GM12878 (cell line): ENCODE data around the gene NR1I3. TPM values are rescaled to one million over a fixed set of nuclear protein-coding genes. Genes with fewer than 3 reads are reported as not detected.

Experiments used
- ATAC-seq: fragments of 200-7000 bp; cut with Tn5 transposase; 3 replicates; pipeline ENCODE4 v1.9.1; 2020; ENCODE audit warnings: mild to moderate bottlenecking, moderate library complexity
- BruUV-seq: library from RNA; stranded (reverse); fragments of 400-500 nt; replicated peaks from 2 replicates; lab custom pipeline; 2021; lab: Mats Ljungman, UMichigan
- CTCF ChIA-PET: fragments of 300-600 bp; sonication (Branson Sonifier 250); formaldehyde crosslinking; extraction: SDS; loops from one replicate; lab custom pipeline; 2021; ENCODE audit warnings: inconsistent platforms; lab: Yijun Ruan, JAX
- POLR2A ChIA-PET: fragments of 350-600 bp; formaldehyde crosslinking; extraction: SDS; loops from one replicate; lab custom pipeline; 2021; ENCODE audit warnings: inconsistent platforms; lab: Charles Lee
- RAD21 ChIA-PET: fragments of 300-600 bp; sonication (Branson Sonifier 250); formaldehyde crosslinking; loops from one replicate; lab custom pipeline; 2023; ENCODE audit warnings: antibody characterized with exemption; ENCODE audit not compliant: unreplicated experiment; lab: Charles Lee
- SMC1A ChIA-PET: fragments of 300-600 bp; sonication (Branson Sonifier 250); formaldehyde crosslinking; loops from one replicate; lab custom pipeline; 2023; ENCODE audit not compliant: unreplicated experiment, uncharacterized antibody; lab: Charles Lee
- DNase-seq: peaks from one replicate; pipeline ENCODE4 v3.0.0-alpha.2; 2011; ENCODE audit warnings: low read depth, low spot score
- FAIRE-seq: peaks from 3 replicates; lab custom pipeline; 2011; peaks lifted over from hg19 to GRCh38; lab: Jason Lieb, UNC
- H2AFZ ChIP-seq: 2 replicates; pipeline ENCODE4 v1.6.0; 2011; ENCODE audit warnings: low read depth, low read length, control low read depth; ENCODE audit not compliant: control insufficient read depth
- H3K27ac ChIP-seq: 2 replicates; pipeline ENCODE4 v1.5.1; 2011; ENCODE audit warnings: control low read depth; ENCODE audit not compliant: control insufficient read depth, insufficient read depth
- H3K27me3 ChIP-seq, 2 experiments: replicated peaks in 1 of 2; 2 replicates each; pipeline versions ENCODE4 v1.6.0 to v1.6.1; 2011; ENCODE audit warnings: low read length in 1 of 2; ENCODE audit not compliant: control insufficient read depth in 2 of 2, insufficient read depth in 2 of 2
- H3K36me3 ChIP-seq, 2 experiments: 2 replicates each; pipeline ENCODE4 v1.5.1; 2011; ENCODE audit warnings: low read length in 1 of 2; ENCODE audit not compliant: control insufficient read depth in 2 of 2, insufficient read depth in 2 of 2
- H3K4me1 ChIP-seq: 2 replicates; pipeline ENCODE4 v1.6.1; 2011; ENCODE audit warnings: mild to moderate bottlenecking, low read length, moderate library complexity, mixed read lengths; ENCODE audit not compliant: control insufficient read depth, insufficient read depth
- H3K4me2 ChIP-seq: 2 replicates; pipeline ENCODE4 v1.6.0; 2011; ENCODE audit warnings: control low read depth; ENCODE audit not compliant: control insufficient read depth, insufficient read depth
- H3K4me3 ChIP-seq: fragments of 200-600 bp; sonication (generic); 2 replicates; pipeline ENCODE4 v1.5.1; 2016
- H3K79me2 ChIP-seq: 2 replicates; pipeline ENCODE4 v1.6.0; 2011; ENCODE audit warnings: low read length; ENCODE audit not compliant: control insufficient read depth, insufficient read depth
- H3K9ac ChIP-seq: 2 replicates; pipeline ENCODE4 v1.8.0; 2011; ENCODE audit warnings: low read length, control low read depth, mixed read lengths; ENCODE audit not compliant: control insufficient read depth, insufficient read depth
- H3K9me3 ChIP-seq: replicated peaks from 3 replicates; pipeline ENCODE4 v1.5.1; 2011; ENCODE audit warnings: mild to moderate bottlenecking, low read length; ENCODE audit not compliant: control insufficient read depth, insufficient read depth
- H4K20me1 ChIP-seq: 2 replicates; pipeline ENCODE4 v1.6.0; 2011; ENCODE audit not compliant: control insufficient read depth, insufficient read depth
- ATF3 ChIP-seq: IDR thresholded peaks from 2 replicates; pipeline ENCODE4 v1.6.1; 2011; ENCODE audit warnings: low read depth, mild to moderate bottlenecking, low read length, moderate library complexity, borderline replicate concordance; ENCODE audit errors: extremely low read depth
- BACH1 ChIP-seq: fragments of 450-650 bp; IDR thresholded peaks from 2 replicates; pipeline ENCODE4 v1.6.1; 2017; ENCODE audit warnings: mild to moderate bottlenecking, borderline replicate concordance
- BCL3 ChIP-seq: IDR thresholded peaks from 2 replicates; pipeline ENCODE4 v1.6.1; 2011; ENCODE audit warnings: borderline replicate concordance, low read depth, mild to moderate bottlenecking, moderate library complexity, low read length; ENCODE audit not compliant: insufficient read depth, poor library complexity, severe bottlenecking
- CBFB ChIP-seq: IDR thresholded peaks from 2 replicates; pipeline ENCODE4 v1.6.1; 2016; ENCODE audit warnings: antibody characterized with exemption, low read depth
- CHD2 ChIP-seq: IDR thresholded peaks from 2 replicates; pipeline ENCODE4 v1.6.1; 2011; ENCODE audit warnings: low read depth, low read length, improper control_type of control experiment, borderline replicate concordance
- CHD4 ChIP-seq: fragments of 200-600 bp; sonication (generic); IDR thresholded peaks from 2 replicates; pipeline ENCODE4 v1.6.1; 2016; ENCODE audit warnings: mild to moderate bottlenecking
- CREM ChIP-seq: IDR thresholded peaks from 2 replicates; pipeline ENCODE4 v1.6.1; 2014; ENCODE audit warnings: antibody characterized with exemption, low read depth
- HDAC6 ChIP-seq: fragments of 200-600 bp; sonication (generic); IDR thresholded peaks from one replicate; pipeline ENCODE4 v1.8.0; 2017; ENCODE audit warnings: antibody characterized with exemption; ENCODE audit not compliant: unreplicated experiment
- IKZF2 ChIP-seq, 2 experiments: fragments of 450-650 bp; IDR thresholded peaks; 2 replicates each; pipeline ENCODE4 v1.6.1; 2017; ENCODE audit warnings: mild to moderate bottlenecking in 2 of 2, moderate library complexity in 2 of 2
- PAX8 ChIP-seq: fragments of 450-650 bp; IDR thresholded peaks from 2 replicates; pipeline ENCODE4 v1.6.1; 2017; ENCODE audit warnings: mild to moderate bottlenecking, moderate library complexity
- POLR2AphosphoS2 ChIP-seq: IDR thresholded peaks from 2 replicates; pipeline ENCODE4 v1.6.1; 2011; ENCODE audit warnings: low read depth, mild to moderate bottlenecking, low read length, improper control_type of control experiment, moderate library complexity
- RAD21 ChIP-seq: IDR thresholded peaks from 2 replicates; pipeline ENCODE4 v1.6.1; 2011; ENCODE audit warnings: mild to moderate bottlenecking, low read depth, low read length, moderate library complexity; ENCODE audit not compliant: insufficient read depth
- SKIL ChIP-seq: fragments of 450-650 bp; IDR thresholded peaks from 2 replicates; pipeline ENCODE4 v1.6.1; 2017; ENCODE audit warnings: mild to moderate bottlenecking, low read depth, inconsistent platforms; ENCODE audit not compliant: poor library complexity, severe bottlenecking
- YY1 ChIP-seq: IDR thresholded peaks from 2 replicates; pipeline ENCODE4 v1.6.1; 2011; ENCODE audit warnings: low read depth, mild to moderate bottlenecking, low read length
- ZNF207 ChIP-seq: fragments of 450-650 bp; IDR thresholded peaks from 2 replicates; pipeline ENCODE4 v1.6.1; 2014; ENCODE audit warnings: antibody characterized with exemption, mild to moderate bottlenecking, borderline replicate concordance
- WGBS: methylation state at CpG from one replicate; pipeline ENCODE4 v1.1.6; 2016; ENCODE audit warnings: low lambda C conversion rate; ENCODE audit not compliant: insufficient replicate concordance, insufficient coverage; ENCODE audit errors: missing lambda C conversion rate; 5-methylcytosine and 5-hydroxymethylcytosine counted together
- in situ Hi-C: fragments of 300-500 bp; cut with MboI; formaldehyde crosslinking; loops from 9 replicates; pipeline ENCODE4 v1.14.3; 2018; ENCODE audit warnings: mixed read lengths
- intact Hi-C: fragments of 100-400 bp; cut with micrococcal nuclease; formaldehyde crosslinking; loops from one replicate; pipeline ENCODE4 v1.14.2; 2022; ENCODE audit not compliant: unreplicated experiment
- polyA plus RNA-seq, 11 experiments: library from polyadenylated mRNA; depleted of rRNA in 4 of 11; unstranded in 6 of 11; stranded (reverse) in 5 of 11; fragments of >200 nt; fragmentation: Nextera tagmentation in 4 of 11; fragmentation: Illumina TruSeq in 1 of 11; extraction: Ambion mirVana in 4 of 11; extraction: Trizol in 1 of 11; gene quantifications; 1 replicate in 1 of 11; 2 replicates in 10 of 11; pipeline versions ENCODE4 v1.2.1 to v1.2.3, GENCODE V29; 2011 to 2016; ENCODE audit warnings: inconsistent platforms in 2 of 11, missing spikeins in 2 of 11, low read depth in 1 of 11
- total RNA-seq, 4 experiments: library from RNA; depleted of rRNA in 3 of 4; stranded (reverse); fragments of >200 nt in 3 of 4; fragmentation: Illumina TruSeq in 1 of 4; extraction: Trizol in 1 of 4; gene quantifications; 2 replicates each; pipeline versions ENCODE4 v1.2.1 to v1.2.3, GENCODE V29; 2013 to 2021
- TF ChIP-seq, protein P1 (sequence below): fragments of 450-650 bp; IDR thresholded peaks from 2 replicates; pipeline ENCODE4 v1.6.1; 2018; ENCODE audit warnings: mild to moderate bottlenecking, low read depth, moderate library complexity; ENCODE audit not compliant: partially characterized antibody

Gene NR1I3
- total and polyA plus RNA-seq, 10 of the 15 experiments (the other 5 are each of a cell fraction or from before 2014, with no cell fraction given) = 0.13 to 0.52 (median 0.24) TPM; not detected in 7

GRCh38 chr1:161209790-161210409 is 28.1 kb downstream of the NR1I3 start:
- no peak for DNase-seq
- peak; percentile 78 for FAIRE-seq
- no peaks in the 10 kb centered on the region for H4K20me1 ChIP-seq
- H3K79me2 ChIP-seq = no peaks in the 10 kb centered on the region; the same call in 1 of the 2 replicates
- WGBS = 64% methylated on average over 11 of the region's 11 CpGs
- H3K4me2 ChIP-seq = no peak overlapping the region
- intact Hi-C loops = loop anchor here (5.0 kb wide), 2 partner anchors 82 to 172 kb away; no protein-coding TSS in a partner anchor
- in situ Hi-C loops = no loop called here
- H3K4me1 ChIP-seq = no peaks in the 10 kb centered on the region
- RAD21 ChIA-PET = interaction anchor here (1.0 to 4.6 kb wide), 4 partner anchors 10 to 81 kb away, joined by 4 to 33 read pairs (median 6); partner anchors contain the start of gene TOMM40L
- H3K27me3 ChIP-seq = no peaks in the 10 kb centered on the region
- peak; percentile 99 for ATAC-seq
- peaks cover 12 to 41% of the 10 kb centered on the region in 2 experiments for H3K36me3 ChIP-seq
- H3K4me3 ChIP-seq = no peak overlapping the region
- SMC1A ChIA-PET = interaction anchor here (1.0 to 4.4 kb wide), 9 partner anchors 11 to 172 kb away, joined by 3 to 53 read pairs (median 5); partner anchors contain the start of genes APOA2 and TOMM40L
- no peak overlapping the region for H3K9ac ChIP-seq
- POLR2A ChIA-PET = interaction anchor here (1.0 kb wide), 1 partner anchor 24 kb away, joined by 3 read pairs; no protein-coding TSS in a partner anchor
- H3K9me3 ChIP-seq = no peaks in the 10 kb centered on the region
- no peak overlapping the region for H2AFZ ChIP-seq
- no peak overlapping the region for H3K27ac ChIP-seq
- BruUV-seq = TSS peak; percentile 32
- CTCF ChIA-PET = interaction anchor here (0.6 to 13.6 kb wide), 14 partner anchors 8 to 172 kb away, joined by 3 to 385 read pairs (median 17); partner anchors contain the start of genes APOA2, FCER1G, NDUFS2 and TOMM40L
- TF ChIP-seq YY1 (peak; percentile 78), CHD4 (no peak), CREM (no peak), IKZF2 (IDR thresholded peaks at IDR 0.05) (no peak; a peak in 1 of 4 replicates), POLR2AphosphoS2 (no peak), PAX8 (no peak), BCL3 (no peak), ZNF207 (0 out of 2 replicates have a peak, but pooled peaks have one; percentile 20), CBFB (no peak), ATF3 (peak; percentile 0; the same call in 1 of the 2 replicates), CHD2 (peak; percentile 83), BACH1 (0 out of 2 replicates have a peak, but pooled peaks have one; percentile 19), RAD21 (peak; percentile 93), SKIL (no peak), HDAC6 (no peak)
- TF ChIP-seq, protein P1, sequence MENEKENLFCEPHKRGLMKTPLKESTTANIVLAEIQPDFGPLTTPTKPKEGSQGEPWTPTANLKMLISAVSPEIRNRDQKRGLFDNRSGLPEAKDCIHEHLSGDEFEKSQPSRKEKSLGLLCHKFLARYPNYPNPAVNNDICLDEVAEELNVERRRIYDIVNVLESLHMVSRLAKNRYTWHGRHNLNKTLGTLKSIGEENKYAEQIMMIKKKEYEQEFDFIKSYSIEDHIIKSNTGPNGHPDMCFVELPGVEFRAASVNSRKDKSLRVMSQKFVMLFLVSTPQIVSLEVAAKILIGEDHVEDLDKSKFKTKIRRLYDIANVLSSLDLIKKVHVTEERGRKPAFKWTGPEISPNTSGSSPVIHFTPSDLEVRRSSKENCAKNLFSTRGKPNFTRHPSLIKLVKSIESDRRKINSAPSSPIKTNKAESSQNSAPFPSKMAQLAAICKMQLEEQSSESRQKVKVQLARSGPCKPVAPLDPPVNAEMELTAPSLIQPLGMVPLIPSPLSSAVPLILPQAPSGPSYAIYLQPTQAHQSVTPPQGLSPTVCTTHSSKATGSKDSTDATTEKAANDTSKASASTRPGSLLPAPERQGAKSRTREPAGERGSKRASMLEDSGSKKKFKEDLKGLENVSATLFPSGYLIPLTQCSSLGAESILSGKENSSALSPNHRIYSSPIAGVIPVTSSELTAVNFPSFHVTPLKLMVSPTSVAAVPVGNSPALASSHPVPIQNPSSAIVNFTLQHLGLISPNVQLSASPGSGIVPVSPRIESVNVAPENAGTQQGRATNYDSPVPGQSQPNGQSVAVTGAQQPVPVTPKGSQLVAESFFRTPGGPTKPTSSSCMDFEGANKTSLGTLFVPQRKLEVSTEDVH = no peak
